OCI-LY7 (cell line): ENCODE results near the gene DMXL1. TPM values are rescaled to one million over a fixed set of nuclear protein-coding genes. Genes with fewer than 3 reads are reported as not detected.

Source experiments
- Bru-seq: library from RNA; stranded (reverse); fragments of 400-500 nt; gene quantifications from one replicate; lab custom pipeline; 2021; lab: Mats Ljungman, UMichigan
- BruChase-seq, 2 experiments: library from RNA; stranded (reverse); fragments of 400-500 nt; gene quantifications; one replicate each; lab custom pipeline; 2021; lab: Mats Ljungman, UMichigan
- BruUV-seq: library from RNA; stranded (reverse); fragments of 400-500 nt; replicated peaks from 2 replicates; lab custom pipeline; 2021; lab: Mats Ljungman, UMichigan
- CTCF ChIA-PET: fragments of 300-600 bp; sonication (Branson Sonifier 250); formaldehyde crosslinking; loops from one replicate; lab custom pipeline; 2022; ENCODE audit warnings: antibody characterized with exemption; ENCODE audit not compliant: unreplicated experiment; lab: Charles Lee
- POLR2A ChIA-PET: fragments of 300-600 bp; sonication (Branson Sonifier 250); formaldehyde crosslinking; loops from one replicate; lab custom pipeline; 2022; ENCODE audit warnings: antibody characterized with exemption; lab: Charles Lee
- DNase-seq: peaks from one replicate; pipeline ENCODE4 v3.0.0-alpha.2; 2015; ENCODE audit warnings: low spot score
- H2AFZ ChIP-seq: fragments of 200-600 bp; sonication (generic), shearing (Covaris generic); 2 replicates; pipeline ENCODE4 v1.6.1; 2014; ENCODE audit warnings: mild to moderate bottlenecking, antibody characterized with exemption, low read length, moderate library complexity
- H3K27ac ChIP-seq: fragments of 200-600 bp; sonication (generic); 2 replicates; pipeline ENCODE4 v1.5.1; 2014; ENCODE audit warnings: mixed run types, low read depth, mild to moderate bottlenecking, moderate library complexity, low read length, inconsistent platforms; ENCODE audit not compliant: poor library complexity, severe bottlenecking
- H3K36me3 ChIP-seq: fragments of 200-600 bp; sonication (generic); 2 replicates; pipeline ENCODE4 v1.6.1; 2014; ENCODE audit warnings: mild to moderate bottlenecking, antibody characterized with exemption, low read length, moderate library complexity, mixed read lengths; ENCODE audit not compliant: insufficient read depth
- H3K4me1 ChIP-seq: fragments of 200-600 bp; sonication (generic); 2 replicates; pipeline ENCODE4 v1.5.1; 2014; ENCODE audit warnings: mild to moderate bottlenecking, low read length; ENCODE audit not compliant: insufficient read depth, poor library complexity, severe bottlenecking
- H3K4me2 ChIP-seq: fragments of 200-600 bp; sonication (generic); 2 replicates; pipeline ENCODE4 v1.6.1; 2014; ENCODE audit warnings: mild to moderate bottlenecking, low read length
- H3K4me3 ChIP-seq: fragments of 200-600 bp; sonication (generic); 2 replicates; pipeline ENCODE4 v1.5.1; 2014; ENCODE audit warnings: mild to moderate bottlenecking, low read depth, low read length; ENCODE audit not compliant: poor library complexity, severe bottlenecking
- H3K79me2 ChIP-seq: fragments of 200-600 bp; sonication (generic); 2 replicates; pipeline ENCODE4 v1.6.1; 2016; ENCODE audit warnings: low read depth, mild to moderate bottlenecking, low read length, moderate library complexity, mixed read lengths; ENCODE audit not compliant: insufficient read depth
- H3K9me2 ChIP-seq: fragments of 200-600 bp; sonication (generic); 2 replicates; pipeline ENCODE4 v1.6.1; 2016; ENCODE audit warnings: mild to moderate bottlenecking, low read length, mixed read lengths; ENCODE audit not compliant: insufficient read depth
- H3K9me3 ChIP-seq: fragments of 200-600 bp; sonication (generic); 2 replicates; pipeline ENCODE4 v1.6.1; 2014; ENCODE audit warnings: mild to moderate bottlenecking, mixed run types, low read length, mixed read lengths
- H4K20me1 ChIP-seq: fragments of 200-600 bp; sonication (generic); 2 replicates; pipeline ENCODE4 v1.6.1; 2014; ENCODE audit warnings: mild to moderate bottlenecking, antibody characterized with exemption, low read length, moderate library complexity, mixed read lengths; ENCODE audit not compliant: insufficient read depth
- EZH2phosphoT487 ChIP-seq: fragments of 200-600 bp; sonication (generic); IDR thresholded peaks from 2 replicates; pipeline ENCODE4 v1.6.1; 2018; ENCODE audit warnings: low read depth, borderline replicate concordance, mild to moderate bottlenecking, mixed run types, antibody characterized with exemption, low read length, moderate library complexity, mixed read lengths
- intact Hi-C: fragments of 100-400 bp; cut with micrococcal nuclease; formaldehyde crosslinking; loops from one replicate; pipeline ENCODE4 v1.10.0; 2022; ENCODE audit not compliant: unreplicated experiment
- long read RNA-seq: library from polyadenylated mRNA; stranded (forward); transcript quantifications from one replicate; pipeline ENCODE4 v2.0.0, GENCODE V29; 2022
- total RNA-seq, 2 experiments: library from RNA; depleted of rRNA in 1 of 2; stranded (reverse); fragments of >200 nt in 1 of 2; shearing (Covaris generic) in 1 of 2; gene quantifications; 2 replicates each; pipeline ENCODE4 v1.2.3, GENCODE V29; 2014 to 2022
- TF ChIP-seq, protein P1 (sequence below): fragments of 200-600 bp; sonication (generic); conservative IDR thresholded peaks from 2 replicates; pipeline ENCODE4 v1.5.1; 2014; ENCODE audit warnings: mild to moderate bottlenecking, antibody characterized with exemption, low read length, moderate library complexity, mixed read lengths

The DMXL1 gene, protein sequence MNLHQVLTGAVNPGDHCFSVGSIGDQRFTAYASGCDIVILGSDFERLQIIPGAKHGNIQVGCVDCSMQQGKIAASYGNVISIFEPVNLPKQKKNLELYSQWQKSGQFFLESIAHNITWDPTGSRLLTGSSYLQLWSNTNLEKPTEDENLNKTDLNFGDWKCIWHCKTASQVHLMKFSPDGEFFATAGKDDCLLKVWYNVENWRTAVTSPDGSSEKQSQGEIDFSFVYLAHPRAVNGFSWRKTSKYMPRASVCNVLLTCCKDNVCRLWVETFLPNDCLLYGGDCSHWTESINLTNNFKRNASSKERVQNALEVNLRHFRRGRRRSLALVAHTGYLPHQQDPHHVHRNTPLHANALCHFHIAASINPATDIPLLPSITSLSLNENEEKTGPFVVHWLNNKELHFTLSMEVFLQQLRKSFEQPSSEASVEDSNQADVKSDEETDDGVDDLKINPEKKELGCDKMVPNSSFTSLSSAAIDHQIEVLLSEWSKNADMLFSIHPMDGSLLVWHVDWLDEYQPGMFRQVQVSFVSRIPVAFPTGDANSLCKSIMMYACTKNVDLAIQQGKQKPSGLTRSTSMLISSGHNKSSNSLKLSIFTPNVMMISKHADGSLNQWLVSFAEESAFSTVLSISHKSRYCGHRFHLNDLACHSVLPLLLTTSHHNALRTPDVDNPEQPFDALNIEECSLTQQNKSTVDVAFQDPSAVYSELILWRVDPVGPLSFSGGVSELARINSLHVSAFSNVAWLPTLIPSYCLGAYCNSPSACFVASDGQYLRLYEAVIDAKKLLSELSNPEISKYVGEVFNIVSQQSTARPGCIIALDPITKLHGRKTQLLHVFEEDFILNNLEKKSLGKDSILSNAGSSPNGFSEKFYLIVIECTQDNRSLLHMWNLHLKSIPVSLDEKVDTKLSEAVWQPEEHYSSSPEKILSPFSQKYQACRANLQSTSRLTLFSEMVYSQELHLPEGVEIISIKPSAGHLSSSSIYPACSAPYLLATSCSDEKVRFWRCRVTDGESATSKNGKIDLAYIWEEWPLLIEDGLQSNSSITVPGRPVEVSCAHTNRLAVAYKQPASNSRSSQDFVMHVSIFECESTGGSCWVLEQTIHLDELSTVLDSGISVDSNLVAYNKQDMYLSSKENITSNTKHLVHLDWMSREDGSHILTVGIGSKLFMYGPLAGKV (N-terminal part only)
- total RNA-seq (2014; rRNA removed; shearing (Covaris generic)) (43.0 and 76.6 TPM in 2 replicates), total RNA-seq (2022) (79.4 and 86.8 TPM in 2 replicates), Bru-seq, nascent RNA (percentile 90 among the genes with signal in this experiment), BruChase-seq, experiment 1, labeled RNA remaining after a 6-hour chase (percentile 79 among the genes with signal in this experiment), BruChase-seq, experiment 2, labeled RNA remaining after a 2-hour chase (percentile 81 among the genes with signal in this experiment)
- long read RNA-seq, full-length matches to known transcripts, result 6 of 35 reads
- long read RNA-seq, partial matches to known transcripts, result 21 of 35 reads
- long read RNA-seq, other reads (novel, unspliced or antisense), result 8 of 35 reads

DNA sequence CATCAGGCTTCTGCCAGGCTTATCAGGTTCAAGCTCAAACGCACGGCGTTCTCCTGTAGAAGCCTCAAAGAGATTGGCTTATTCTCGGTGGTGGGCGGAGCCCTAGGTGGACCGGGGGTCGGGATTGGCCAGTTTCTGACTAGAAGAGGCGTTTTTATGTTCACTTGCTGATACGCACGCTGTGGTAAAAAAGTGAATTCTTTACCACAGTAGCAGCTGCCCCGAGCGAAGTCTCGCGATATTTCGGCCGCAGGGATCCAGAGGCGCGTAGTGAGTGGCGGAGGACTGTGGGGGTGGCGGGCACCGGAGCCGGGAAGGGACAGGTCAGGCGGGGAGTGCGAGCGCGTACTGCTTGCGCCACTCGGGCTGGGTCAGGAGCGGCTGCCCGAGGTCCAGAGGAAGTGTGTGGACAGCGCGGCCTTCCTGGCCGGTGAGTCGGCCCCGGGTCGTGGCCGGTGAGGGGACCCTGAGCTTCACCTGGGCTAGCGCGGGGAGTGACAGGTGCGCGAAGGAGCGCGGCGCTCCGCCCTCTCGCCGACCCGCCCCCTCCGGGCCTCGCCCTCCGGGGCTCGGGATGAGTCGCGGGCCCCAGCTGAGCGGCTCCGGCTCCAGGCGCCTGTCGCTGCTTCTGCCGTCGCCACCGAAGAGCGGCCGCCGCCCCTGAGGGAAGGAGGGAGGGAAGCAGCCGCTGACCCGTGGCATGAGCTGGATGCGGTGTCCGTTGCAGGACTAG is at the start of gene DMXL1:
DMXL1 (plus strand) TSS at position 260 of the 733 bp plus-strand sequence. CDS start 483 bp downstream, outside the sequence.
- no peaks in the 10 kb centered on the region for H3K9me2 ChIP-seq
- intact Hi-C loops, result loop anchor here (1.0 to 2.0 kb wide), 4 partner anchors 40 to 381 kb away; partner anchors contain the start of gene HSD17B4
- CTCF ChIA-PET, result interaction anchor here (1.3 kb wide), 1 partner anchor 38 kb away, joined by 7 read pairs; no protein-coding TSS in a partner anchor
- peaks cover 29% of the 10 kb centered on the region for H3K4me1 ChIP-seq
- no peak for TF ChIP-seq EZH2phosphoT487
- TF ChIP-seq, protein P1, sequence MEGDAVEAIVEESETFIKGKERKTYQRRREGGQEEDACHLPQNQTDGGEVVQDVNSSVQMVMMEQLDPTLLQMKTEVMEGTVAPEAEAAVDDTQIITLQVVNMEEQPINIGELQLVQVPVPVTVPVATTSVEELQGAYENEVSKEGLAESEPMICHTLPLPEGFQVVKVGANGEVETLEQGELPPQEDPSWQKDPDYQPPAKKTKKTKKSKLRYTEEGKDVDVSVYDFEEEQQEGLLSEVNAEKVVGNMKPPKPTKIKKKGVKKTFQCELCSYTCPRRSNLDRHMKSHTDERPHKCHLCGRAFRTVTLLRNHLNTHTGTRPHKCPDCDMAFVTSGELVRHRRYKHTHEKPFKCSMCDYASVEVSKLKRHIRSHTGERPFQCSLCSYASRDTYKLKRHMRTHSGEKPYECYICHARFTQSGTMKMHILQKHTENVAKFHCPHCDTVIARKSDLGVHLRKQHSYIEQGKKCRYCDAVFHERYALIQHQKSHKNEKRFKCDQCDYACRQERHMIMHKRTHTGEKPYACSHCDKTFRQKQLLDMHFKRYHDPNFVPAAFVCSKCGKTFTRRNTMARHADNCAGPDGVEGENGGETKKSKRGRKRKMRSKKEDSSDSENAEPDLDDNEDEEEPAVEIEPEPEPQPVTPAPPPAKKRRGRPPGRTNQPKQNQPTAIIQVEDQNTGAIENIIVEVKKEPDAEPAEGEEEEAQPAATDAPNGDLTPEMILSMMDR, result no peak
- no peaks in the 10 kb centered on the region for H3K36me3 ChIP-seq
- H3K9me3 ChIP-seq, result no peaks in the 10 kb centered on the region
- H3K4me3 ChIP-seq, result peak within 1 kb of the TSS; percentile 79
- H3K4me2 ChIP-seq, result peak within 1 kb of the TSS; percentile 96
- H2AFZ ChIP-seq, result peak within 1 kb of the TSS; percentile 98
- H3K79me2 ChIP-seq, result peaks cover 53% of the 10 kb centered on the region
- peak; percentile 100 for DNase-seq
- BruUV-seq, result no TSS peak
- no peaks in the 10 kb centered on the region for H4K20me1 ChIP-seq
- H3K27ac ChIP-seq, result peak within 1 kb of the TSS; percentile 84
- POLR2A ChIA-PET, result interaction anchor here (0.6 to 2.4 kb wide), 27 partner anchors 9 to 334 kb away, joined by 3 to 13 read pairs (median 4); no protein-coding TSS in a partner anchor

DNA sequence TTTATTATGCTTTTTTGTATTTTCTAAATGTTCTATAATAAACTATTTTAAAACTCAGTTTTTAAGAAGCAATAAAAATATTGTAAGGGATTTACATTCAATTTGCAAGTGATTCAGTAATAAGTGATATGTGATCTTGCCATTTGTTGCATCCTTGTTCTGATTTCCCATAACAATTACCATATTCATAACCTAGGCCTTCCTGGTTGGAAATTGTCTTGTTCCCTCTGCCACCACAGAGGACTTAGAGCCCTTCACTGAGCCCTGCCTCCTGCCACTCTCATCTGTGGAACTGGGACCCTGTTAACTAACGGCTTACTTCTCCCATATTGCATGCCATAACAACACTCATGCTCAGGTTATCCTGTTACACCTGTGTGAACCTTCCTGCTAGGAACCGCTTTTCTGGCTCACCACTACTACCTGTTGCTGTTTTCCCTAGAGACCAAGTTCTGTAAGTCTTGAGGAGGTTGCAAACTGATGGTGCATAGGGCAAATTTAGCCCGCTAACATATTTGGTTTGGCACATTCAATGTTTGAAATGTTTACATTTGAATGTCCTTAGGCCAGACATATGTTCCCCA is 49.6 kb upstream of the DMXL1 start:
- BruUV-seq, result no TSS peak

More for the DNA sequence above, 49.6 kb upstream of the DMXL1 start:
- Histone ChIP-seq H3K79me2 (no peaks in the 10 kb centered on the region), H4K20me1 (no peaks in the 10 kb centered on the region), H2AFZ (peak overlapping the region; percentile 97), H3K4me2 (peak overlapping the region; percentile 39), H3K4me1 (peaks cover 79% of the 10 kb centered on the region), H3K4me3 (peak overlapping the region; percentile 9), H3K9me2 (no peaks in the 10 kb centered on the region), H3K9me3 (peaks cover 4% of the 10 kb centered on the region; the same call in 1 of the 2 replicates), H3K27ac (peak overlapping the region; percentile 71), H3K36me3 (no peaks in the 10 kb centered on the region)
- peak; percentile 32 for DNase-seq
- TF ChIP-seq, protein P1, result no peak
- TF ChIP-seq EZH2phosphoT487, result no peak
- ChIA-PET POLR2A (interaction anchor here (0.6 to 3.9 kb wide), 12 partner anchors 9 to 398 kb away, joined by 3 to 11 read pairs (median 4); partner anchors contain the start of genes DMXL1 and DTWD2), CTCF (interaction anchor here (0.6 to 1.7 kb wide), 5 partner anchors 33 to 391 kb away, joined by 3 to 13 read pairs (median 3); partner anchors contain the start of gene DTWD2)
- intact Hi-C loops, result loop anchor here (5.0 to 10.0 kb wide), 2 partner anchors 256 to 284 kb away; no protein-coding TSS in a partner anchor
